A549 (cell line): Measurements from ENCODE around the gene STX18. TPM values are rescaled to one million over a fixed set of nuclear protein-coding genes. Genes with fewer than 3 reads are reported as not detected.

Experiments
- ATAC-seq, 2 experiments: fragments of 200-7000 bp in 1 of 2; fragments of >200 bp in 1 of 2; cut with Nextera tagmentation in 1 of 2; cut with Tn5 transposase in 1 of 2; 3 replicates each; pipeline versions ENCODE4 v1.8.0 to v1.9.1; 2018 to 2020; ENCODE audit warnings: mild to moderate bottlenecking in 1 of 2, moderate library complexity in 1 of 2
- CTCF ChIA-PET: fragments of 300-600 bp; sonication (Branson Sonifier 250); formaldehyde crosslinking; extraction: SDS; loops from one replicate; lab custom pipeline; 2021; ENCODE audit warnings: antibody characterized with exemption, inconsistent platforms; lab: Yijun Ruan, JAX
- POLR2A ChIA-PET: fragments of 350-600 bp; formaldehyde crosslinking; extraction: SDS; loops from one replicate; lab custom pipeline; 2021; ENCODE audit warnings: antibody characterized with exemption, inconsistent platforms; lab: Yijun Ruan, JAX
- DNase-seq, 2 experiments: peaks; one replicate each; pipeline versions ENCODE4 v3.0.0 to v3.0.0-alpha.2; 2011 to 2016; ENCODE audit warnings: low read depth in 1 of 2, low spot score in 1 of 2
- FAIRE-seq: peaks from 2 replicates; lab custom pipeline; 2011; peaks lifted over from hg19 to GRCh38; lab: Jason Lieb, UNC
- H3K27ac ChIP-seq, 2 experiments: fragments of >200 bp; sonication (Bioruptor Twin); formaldehyde crosslinking; 3 replicates each; pipeline ENCODE4 v1.5.1; 2016 to 2017
- H3K4me1 ChIP-seq: fragments of >200 bp; sonication (Bioruptor Twin); formaldehyde crosslinking; 3 replicates; pipeline ENCODE4 v1.6.1; 2016
- H3K4me2 ChIP-seq: fragments of >200 bp; sonication (Bioruptor Twin); formaldehyde crosslinking; 3 replicates; pipeline ENCODE4 v1.6.1; 2016
- H3K4me3 ChIP-seq: fragments of >200 bp; sonication (Bioruptor Twin); formaldehyde crosslinking; 3 replicates; pipeline ENCODE4 v1.5.1; 2016
- H3K9me3 ChIP-seq: fragments of >200 bp; sonication (Bioruptor Twin); formaldehyde crosslinking; 3 replicates; pipeline ENCODE4 v1.6.1; 2016
- BHLHE40 ChIP-seq: IDR thresholded peaks from 2 replicates; pipeline ENCODE4 v1.6.1; 2012; ENCODE audit warnings: low read depth, low read length, inconsistent platforms
- CBX2 ChIP-seq: fragments of 200-600 bp; sonication (generic); IDR thresholded peaks from 2 replicates; pipeline ENCODE4 v1.6.1; 2016; ENCODE audit warnings: low read depth, mild to moderate bottlenecking, borderline replicate concordance
- CBX8 ChIP-seq: fragments of 200-600 bp; sonication (generic); IDR thresholded peaks from 2 replicates; pipeline ENCODE4 v1.6.1; 2016
- CEBPB ChIP-seq, 2 experiments: fragments of >200 bp in 1 of 2; sonication (Bioruptor Twin) in 1 of 2; formaldehyde crosslinking in 1 of 2; IDR thresholded peaks; 2 replicates each; pipeline ENCODE4 v1.6.1; 2012 to 2016
- CHD2 ChIP-seq: fragments of 150-350 bp; IDR thresholded peaks from 2 replicates; pipeline ENCODE4 v1.6.1; 2014; ENCODE audit warnings: low read length; ENCODE audit not compliant: partially characterized antibody
- EHF ChIP-seq: fragments of 250-450 bp; sonication (Bioruptor Pico); IDR thresholded peaks from 2 replicates; pipeline ENCODE4 v1.5.0; 2020; ENCODE audit warnings: mild to moderate bottlenecking
- ESRRA ChIP-seq: fragments of 150-350 bp; IDR thresholded peaks from 2 replicates; pipeline ENCODE4 v1.6.1; 2014; ENCODE audit warnings: mild to moderate bottlenecking, low read length, borderline replicate concordance
- FOSB ChIP-seq: fragments of 250-450 bp; sonication (Bioruptor Pico); IDR thresholded peaks from 2 replicates; pipeline ENCODE4 v1.5.0; 2020; ENCODE audit warnings: mild to moderate bottlenecking, moderate library complexity
- HDAC2 ChIP-seq: fragments of 200-600 bp; sonication (generic); IDR thresholded peaks from 2 replicates; pipeline ENCODE4 v1.6.1; 2016
- HMGXB4 ChIP-seq: fragments of 250-450 bp; sonication (Bioruptor Pico); IDR thresholded peaks from 2 replicates; pipeline ENCODE4 v1.5.0; 2021; ENCODE audit warnings: mild to moderate bottlenecking, moderate library complexity, borderline replicate concordance
- JUNB ChIP-seq: fragments of >200 bp; sonication (Bioruptor Twin); formaldehyde crosslinking; IDR thresholded peaks from 2 replicates; pipeline ENCODE4 v1.6.1; 2016
- KDM1A ChIP-seq: fragments of 200-600 bp; sonication (generic); IDR thresholded peaks from 2 replicates; pipeline ENCODE4 v1.6.1; 2016; ENCODE audit warnings: low read depth, mild to moderate bottlenecking
- NFE2L2 ChIP-seq: fragments of 150-350 bp; conservative IDR thresholded peaks from 2 replicates; pipeline ENCODE4 v1.6.1; 2014; ENCODE audit warnings: low read length
- PHF8 ChIP-seq: fragments of 200-600 bp; sonication (generic); IDR thresholded peaks from 2 replicates; pipeline ENCODE4 v1.6.1; 2016; ENCODE audit warnings: low read depth, mild to moderate bottlenecking, antibody characterized with exemption, moderate library complexity, borderline replicate concordance
- RAD21 ChIP-seq, 2 experiments: fragments of >200 bp in 1 of 2; sonication (Bioruptor Twin) in 1 of 2; formaldehyde crosslinking in 1 of 2; IDR thresholded peaks in 1 of 2; conservative IDR thresholded peaks in 1 of 2; 2 replicates in 1 of 2; 3 replicates in 1 of 2; pipeline ENCODE4 v1.6.1; 2012 to 2018; ENCODE audit warnings: inconsistent platforms in 1 of 2
- SMC3 ChIP-seq: fragments of >200 bp; sonication (Bioruptor Twin); formaldehyde crosslinking; IDR thresholded peaks from 3 replicates; pipeline ENCODE4 v1.6.1; 2018; ENCODE audit warnings: inconsistent platforms
- WGBS: methylation state at CpG from one replicate; pipeline ENCODE4 v1.1.6; 2017; ENCODE audit errors: missing lambda C conversion rate; 5-methylcytosine and 5-hydroxymethylcytosine counted together
- polyA plus RNA-seq, 4 experiments: library from polyadenylated mRNA; depleted of rRNA in 3 of 4; stranded (reverse); fragments of >200 nt; fragmentation: RNase III in 1 of 4; extraction: RNeasy Plus Mini Kit Qiagen cat#74134 plus additional on column Dnase treatment in 1 of 4; gene quantifications; 2 replicates in 3 of 4; 3 replicates in 1 of 4; pipeline ENCODE4 v1.2.3, GENCODE V29; 2011 to 2017
- TF ChIP-seq, protein P1 (sequence below): fragments of 250-450 bp; sonication (Bioruptor Pico); IDR thresholded peaks from 2 replicates; pipeline ENCODE4 v1.5.0; 2020; ENCODE audit warnings: low read depth, mild to moderate bottlenecking, moderate library complexity
- TF ChIP-seq, protein P2 (sequence below): IDR thresholded peaks from 2 replicates; pipeline ENCODE4 v1.6.1; 2012
- TF ChIP-seq, protein P3 (sequence below): fragments of 200-600 bp; sonication (generic); IDR thresholded peaks from 2 replicates; pipeline ENCODE4 v1.6.1; 2016; ENCODE audit warnings: antibody characterized with exemption, mild to moderate bottlenecking, moderate library complexity

STX18 gene
- polyA plus RNA-seq, 2 of the 4 experiments (the other 2 are of a cell fraction) = 13.4 to 19.6 TPM

DNA sequence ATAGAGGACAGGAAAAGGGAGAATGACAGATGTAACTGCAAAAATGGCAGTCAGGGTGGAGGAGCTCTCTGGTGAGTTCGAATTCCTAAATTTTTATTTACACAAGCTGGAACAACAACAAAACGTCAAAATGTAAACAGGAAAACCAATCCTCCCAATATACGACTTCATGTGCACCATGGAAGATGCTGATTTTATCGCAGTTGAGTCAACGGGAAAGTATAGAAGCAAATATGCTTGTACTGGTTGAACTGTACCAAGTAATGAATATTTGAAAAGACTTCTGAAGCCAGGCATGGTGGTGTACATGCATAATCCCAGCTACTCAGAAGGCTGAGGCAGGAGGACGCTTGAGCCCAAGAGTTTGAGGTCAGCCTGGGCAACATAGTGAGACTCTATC, 15.4 kb downstream of the STX18 start (continued):
- TF ChIP-seq EHF (no peak), NFE2L2 (no peak), JUNB (no peak), HMGXB4 (CRISPR knock-in tag) (no peak), CBX8 (no peak), SMC3 (no peak)
- TF ChIP-seq, protein P1, sequence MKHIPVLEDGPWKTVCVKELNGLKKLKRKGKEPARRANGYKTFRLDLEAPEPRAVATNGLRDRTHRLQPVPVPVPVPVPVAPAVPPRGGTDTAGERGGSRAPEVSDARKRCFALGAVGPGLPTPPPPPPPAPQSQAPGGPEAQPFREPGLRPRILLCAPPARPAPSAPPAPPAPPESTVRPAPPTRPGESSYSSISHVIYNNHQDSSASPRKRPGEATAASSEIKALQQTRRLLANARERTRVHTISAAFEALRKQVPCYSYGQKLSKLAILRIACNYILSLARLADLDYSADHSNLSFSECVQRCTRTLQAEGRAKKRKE = no peak

- DNase-seq (no peak), ATAC-seq (no peak), FAIRE-seq (no peak)
- Histone ChIP-seq H3K9me3 (no peaks in the 10 kb centered on the region), H3K4me1 (peaks cover 14% of the 10 kb centered on the region; the same call in 2 of the 3 replicates), H3K4me2 (no peak overlapping the region), H3K27ac (no peak overlapping the region), H3K4me3 (no peak overlapping the region)
- TF ChIP-seq CHD2 (no peak), KDM1A (no peak), HMGXB4 (CRISPR knock-in tag) (no peak), RAD21 (conservative IDR thresholded peaks at IDR 0.05 in 1 of 2, IDR thresholded peaks at IDR 0.05 in 1 of 2) (no peak), ESRRA (no peak), FOSB (CRISPR knock-in tag) (no peak), EHF (no peak), JUNB (no peak), BHLHE40 (no peak), HDAC2 (no peak), PHF8 (no peak), CEBPB (IDR thresholded peaks at IDR 0.05) (no peak), CBX2 (no peak)
- TF ChIP-seq, protein P2, sequence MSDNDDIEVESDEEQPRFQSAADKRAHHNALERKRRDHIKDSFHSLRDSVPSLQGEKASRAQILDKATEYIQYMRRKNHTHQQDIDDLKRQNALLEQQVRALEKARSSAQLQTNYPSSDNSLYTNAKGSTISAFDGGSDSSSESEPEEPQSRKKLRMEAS = no peak
- TF ChIP-seq, protein P3, sequence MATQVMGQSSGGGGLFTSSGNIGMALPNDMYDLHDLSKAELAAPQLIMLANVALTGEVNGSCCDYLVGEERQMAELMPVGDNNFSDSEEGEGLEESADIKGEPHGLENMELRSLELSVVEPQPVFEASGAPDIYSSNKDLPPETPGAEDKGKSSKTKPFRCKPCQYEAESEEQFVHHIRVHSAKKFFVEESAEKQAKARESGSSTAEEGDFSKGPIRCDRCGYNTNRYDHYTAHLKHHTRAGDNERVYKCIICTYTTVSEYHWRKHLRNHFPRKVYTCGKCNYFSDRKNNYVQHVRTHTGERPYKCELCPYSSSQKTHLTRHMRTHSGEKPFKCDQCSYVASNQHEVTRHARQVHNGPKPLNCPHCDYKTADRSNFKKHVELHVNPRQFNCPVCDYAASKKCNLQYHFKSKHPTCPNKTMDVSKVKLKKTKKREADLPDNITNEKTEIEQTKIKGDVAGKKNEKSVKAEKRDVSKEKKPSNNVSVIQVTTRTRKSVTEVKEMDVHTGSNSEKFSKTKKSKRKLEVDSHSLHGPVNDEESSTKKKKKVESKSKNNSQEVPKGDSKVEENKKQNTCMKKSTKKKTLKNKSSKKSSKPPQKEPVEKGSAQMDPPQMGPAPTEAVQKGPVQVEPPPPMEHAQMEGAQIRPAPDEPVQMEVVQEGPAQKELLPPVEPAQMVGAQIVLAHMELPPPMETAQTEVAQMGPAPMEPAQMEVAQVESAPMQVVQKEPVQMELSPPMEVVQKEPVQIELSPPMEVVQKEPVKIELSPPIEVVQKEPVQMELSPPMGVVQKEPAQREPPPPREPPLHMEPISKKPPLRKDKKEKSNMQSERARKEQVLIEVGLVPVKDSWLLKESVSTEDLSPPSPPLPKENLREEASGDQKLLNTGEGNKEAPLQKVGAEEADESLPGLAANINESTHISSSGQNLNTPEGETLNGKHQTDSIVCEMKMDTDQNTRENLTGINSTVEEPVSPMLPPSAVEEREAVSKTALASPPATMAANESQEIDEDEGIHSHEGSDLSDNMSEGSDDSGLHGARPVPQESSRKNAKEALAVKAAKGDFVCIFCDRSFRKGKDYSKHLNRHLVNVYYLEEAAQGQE = no peak
- 95% methylated on average over 4 of the region's 4 CpGs for WGBS
- POLR2A ChIA-PET = no interaction called here
- CTCF ChIA-PET = interaction anchor here (1.3 kb wide), 1 partner anchor 51 kb away, joined by 4 read pairs; no protein-coding TSS in a partner anchor
These were observed 17.5 kb downstream of the STX18 start for GRCh38 chr4:4524364-4524763.
